ENCODE results near the gene OLFML2A.

The OLFML2A gene

DNA sequence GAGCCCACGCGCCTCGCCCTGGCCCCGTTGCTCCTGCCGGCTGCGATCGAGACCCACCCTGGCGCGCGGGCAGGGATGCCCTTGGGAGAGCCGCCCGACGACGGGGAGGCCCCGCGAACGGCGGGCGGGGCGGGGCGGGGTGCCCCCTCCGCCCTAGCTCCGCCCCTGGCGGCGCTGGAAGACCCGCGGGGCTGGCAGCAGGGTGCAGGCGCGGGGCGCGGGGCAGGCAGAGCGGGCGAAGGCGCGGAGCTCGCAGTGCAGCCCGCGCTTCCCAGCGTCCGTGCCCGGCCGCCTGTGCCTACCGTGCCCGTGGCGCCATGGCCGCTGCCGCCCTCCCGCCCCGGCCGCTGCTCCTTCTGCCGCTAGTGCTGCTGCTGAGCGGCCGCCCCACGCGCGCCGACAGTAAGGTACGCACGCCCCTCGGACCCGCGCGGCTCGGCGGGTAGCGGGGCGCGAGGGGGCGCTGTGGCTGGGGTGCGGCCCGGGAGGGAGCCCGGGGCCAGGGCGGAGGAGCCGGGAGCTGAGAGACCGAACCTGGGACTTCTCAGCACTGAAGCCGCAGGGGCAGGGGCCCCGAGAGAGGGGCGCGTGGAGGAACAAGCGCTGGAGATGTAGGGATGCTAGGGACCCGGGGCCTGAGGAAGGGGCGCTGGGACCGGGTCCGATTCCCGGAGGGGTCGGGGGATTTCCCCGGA, at the start of gene OLFML2A:
Gene OLFML2A, plus strand, starts transcription at position 180 of the 695 bp plus-strand sequence. Its CDS starts 138 bp downstream, at position 318.
- peaks cover 2% of the 10 kb centered on the region; the same call in 1 of the 2 replicates for H3K4me1 ChIP-seq (ENCODE audit: control insufficient read depth, insufficient read depth, low read length)
- POLR2A ChIA-PET, result interaction anchor here (1.0 to 11.9 kb wide), 4 partner anchors 8 to 84 kb away, joined by 3 to 201 read pairs (median 16); partner anchors contain the start of genes ARPC5L, RPL35 and WDR38
- H3K36me3 ChIP-seq (ENCODE audit: control insufficient read depth in 2 of 2, insufficient read depth in 1 of 2, low read length in 2 of 2), result no peaks in the 10 kb centered on the region
- no peaks in the 10 kb centered on the region for H3K9me3 ChIP-seq (ENCODE audit: control insufficient read depth, insufficient read depth, low read depth, low read length)
- CTCF ChIA-PET, result interaction anchor here (0.6 to 16.2 kb wide), 23 partner anchors 12 to 631 kb away, joined by 3 to 1257 read pairs (median 4); partner anchors contain the start of genes RPL35 and WDR38
- H3K4me3 ChIP-seq (ENCODE audit: low read depth, low read length), result peak within 1 kb of the TSS; percentile 39
- H3K27ac ChIP-seq (ENCODE audit: extremely low read depth, low read depth, low read length), result peak within 1 kb of the TSS; percentile 41; the same call in 1 of the 2 replicates
- TF ChIP-seq ZBTB48 (tag by site-specific recombination; IDR thresholded peaks at IDR 0.05) (0 out of 2 replicates have a peak, but pooled peaks have one; percentile 32), ZNF501 (tag by site-specific recombination; IDR thresholded peaks at IDR 0.05) (no peak), ZNF350 (tag by site-specific recombination; IDR thresholded peaks at IDR 0.05) (no peak), ZNF16 (tag by site-specific recombination; IDR thresholded peaks at IDR 0.05; ENCODE audit: low read depth) (no peak), ZNF114 (tag by site-specific recombination; IDR thresholded peaks at IDR 0.05) (no peak), ZNF768 (tag by site-specific recombination; IDR thresholded peaks at IDR 0.05) (no peak), TRIM28 (IDR thresholded peaks at IDR 0.05; ENCODE audit: borderline replicate concordance, low read length) (no peak), KLF7 (tag by site-specific recombination; IDR thresholded peaks at IDR 0.05; ENCODE audit: borderline replicate concordance) (no peak), KLF1 (tag by site-specific recombination; IDR thresholded peaks at IDR 0.05) (peak; percentile 82), ZNF169 (tag by site-specific recombination; IDR thresholded peaks at IDR 0.05) (no peak), ZBTB20 (tag by site-specific recombination; IDR thresholded peaks at IDR 0.05) (peak; percentile 75), ZBTB8A (tag by site-specific recombination; IDR thresholded peaks at IDR 0.05) (peak; percentile 53), ZNF292 (tag by site-specific recombination; IDR thresholded peaks at IDR 0.05; ENCODE audit: borderline replicate concordance, low read depth) (no peak), ZNF302 (tag by site-specific recombination; IDR thresholded peaks at IDR 0.05; ENCODE audit: low read depth) (no peak), HOXD13 (CRISPR knock-in tag; IDR thresholded peaks at IDR 0.05; ENCODE audit: borderline replicate concordance) (no peak), SALL2 (tag by site-specific recombination; IDR thresholded peaks at IDR 0.05; ENCODE audit: borderline replicate concordance) (no peak), ZNF266 (tag by site-specific recombination; IDR thresholded peaks at IDR 0.05; ENCODE audit: low read depth) (no peak), ZNF239 (tag by site-specific recombination; IDR thresholded peaks at IDR 0.05) (no peak), ZNF776 (tag by site-specific recombination; IDR thresholded peaks at IDR 0.05; ENCODE audit: borderline replicate concordance) (no peak), ZSCAN30 (tag by site-specific recombination; IDR thresholded peaks at IDR 0.05) (no peak), ZNF223 (tag by site-specific recombination; IDR thresholded peaks at IDR 0.05) (no peak)
- TF ChIP-seq, protein P1, sequence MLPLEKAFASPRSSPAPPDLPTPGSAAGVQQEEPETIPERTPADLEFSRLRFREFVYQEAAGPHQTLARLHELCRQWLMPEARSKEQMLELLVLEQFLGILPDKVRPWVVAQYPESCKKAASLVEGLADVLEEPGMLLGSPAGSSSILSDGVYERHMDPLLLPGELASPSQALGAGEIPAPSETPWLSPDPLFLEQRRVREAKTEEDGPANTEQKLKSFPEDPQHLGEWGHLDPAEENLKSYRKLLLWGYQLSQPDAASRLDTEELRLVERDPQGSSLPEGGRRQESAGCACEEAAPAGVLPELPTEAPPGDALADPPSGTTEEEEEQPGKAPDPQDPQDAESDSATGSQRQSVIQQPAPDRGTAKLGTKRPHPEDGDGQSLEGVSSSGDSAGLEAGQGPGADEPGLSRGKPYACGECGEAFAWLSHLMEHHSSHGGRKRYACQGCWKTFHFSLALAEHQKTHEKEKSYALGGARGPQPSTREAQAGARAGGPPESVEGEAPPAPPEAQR (tag by site-specific recombination; IDR thresholded peaks at IDR 0.05), result no peak
- TF ChIP-seq, protein P2, sequence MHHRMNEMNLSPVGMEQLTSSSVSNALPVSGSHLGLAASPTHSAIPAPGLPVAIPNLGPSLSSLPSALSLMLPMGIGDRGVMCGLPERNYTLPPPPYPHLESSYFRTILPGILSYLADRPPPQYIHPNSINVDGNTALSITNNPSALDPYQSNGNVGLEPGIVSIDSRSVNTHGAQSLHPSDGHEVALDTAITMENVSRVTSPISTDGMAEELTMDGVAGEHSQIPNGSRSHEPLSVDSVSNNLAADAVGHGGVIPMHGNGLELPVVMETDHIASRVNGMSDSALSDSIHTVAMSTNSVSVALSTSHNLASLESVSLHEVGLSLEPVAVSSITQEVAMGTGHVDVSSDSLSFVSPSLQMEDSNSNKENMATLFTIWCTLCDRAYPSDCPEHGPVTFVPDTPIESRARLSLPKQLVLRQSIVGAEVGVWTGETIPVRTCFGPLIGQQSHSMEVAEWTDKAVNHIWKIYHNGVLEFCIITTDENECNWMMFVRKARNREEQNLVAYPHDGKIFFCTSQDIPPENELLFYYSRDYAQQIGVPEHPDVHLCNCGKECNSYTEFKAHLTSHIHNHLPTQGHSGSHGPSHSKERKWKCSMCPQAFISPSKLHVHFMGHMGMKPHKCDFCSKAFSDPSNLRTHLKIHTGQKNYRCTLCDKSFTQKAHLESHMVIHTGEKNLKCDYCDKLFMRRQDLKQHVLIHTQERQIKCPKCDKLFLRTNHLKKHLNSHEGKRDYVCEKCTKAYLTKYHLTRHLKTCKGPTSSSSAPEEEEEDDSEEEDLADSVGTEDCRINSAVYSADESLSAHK (tag by site-specific recombination; IDR thresholded peaks at IDR 0.05), result no peak
- TF ChIP-seq, protein P3, sequence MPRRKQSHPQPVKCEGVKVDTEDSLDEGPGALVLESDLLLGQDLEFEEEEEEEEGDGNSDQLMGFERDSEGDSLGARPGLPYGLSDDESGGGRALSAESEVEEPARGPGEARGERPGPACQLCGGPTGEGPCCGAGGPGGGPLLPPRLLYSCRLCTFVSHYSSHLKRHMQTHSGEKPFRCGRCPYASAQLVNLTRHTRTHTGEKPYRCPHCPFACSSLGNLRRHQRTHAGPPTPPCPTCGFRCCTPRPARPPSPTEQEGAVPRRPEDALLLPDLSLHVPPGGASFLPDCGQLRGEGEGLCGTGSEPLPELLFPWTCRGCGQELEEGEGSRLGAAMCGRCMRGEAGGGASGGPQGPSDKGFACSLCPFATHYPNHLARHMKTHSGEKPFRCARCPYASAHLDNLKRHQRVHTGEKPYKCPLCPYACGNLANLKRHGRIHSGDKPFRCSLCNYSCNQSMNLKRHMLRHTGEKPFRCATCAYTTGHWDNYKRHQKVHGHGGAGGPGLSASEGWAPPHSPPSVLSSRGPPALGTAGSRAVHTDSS (tag by site-specific recombination; IDR thresholded peaks at IDR 0.05), result no peak
- TF ChIP-seq, protein P4, sequence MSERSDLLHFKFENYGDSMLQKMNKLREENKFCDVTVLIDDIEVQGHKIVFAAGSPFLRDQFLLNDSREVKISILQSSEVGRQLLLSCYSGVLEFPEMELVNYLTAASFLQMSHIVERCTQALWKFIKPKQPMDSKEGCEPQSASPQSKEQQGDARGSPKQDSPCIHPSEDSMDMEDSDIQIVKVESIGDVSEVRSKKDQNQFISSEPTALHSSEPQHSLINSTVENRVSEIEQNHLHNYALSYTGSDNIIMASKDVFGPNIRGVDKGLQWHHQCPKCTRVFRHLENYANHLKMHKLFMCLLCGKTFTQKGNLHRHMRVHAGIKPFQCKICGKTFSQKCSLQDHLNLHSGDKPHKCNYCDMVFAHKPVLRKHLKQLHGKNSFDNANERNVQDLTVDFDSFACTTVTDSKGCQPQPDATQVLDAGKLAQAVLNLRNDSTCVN (tag by site-specific recombination; optimal IDR thresholded peaks at IDR 0.05), result peak; percentile 54
- TF ChIP-seq, protein P5, sequence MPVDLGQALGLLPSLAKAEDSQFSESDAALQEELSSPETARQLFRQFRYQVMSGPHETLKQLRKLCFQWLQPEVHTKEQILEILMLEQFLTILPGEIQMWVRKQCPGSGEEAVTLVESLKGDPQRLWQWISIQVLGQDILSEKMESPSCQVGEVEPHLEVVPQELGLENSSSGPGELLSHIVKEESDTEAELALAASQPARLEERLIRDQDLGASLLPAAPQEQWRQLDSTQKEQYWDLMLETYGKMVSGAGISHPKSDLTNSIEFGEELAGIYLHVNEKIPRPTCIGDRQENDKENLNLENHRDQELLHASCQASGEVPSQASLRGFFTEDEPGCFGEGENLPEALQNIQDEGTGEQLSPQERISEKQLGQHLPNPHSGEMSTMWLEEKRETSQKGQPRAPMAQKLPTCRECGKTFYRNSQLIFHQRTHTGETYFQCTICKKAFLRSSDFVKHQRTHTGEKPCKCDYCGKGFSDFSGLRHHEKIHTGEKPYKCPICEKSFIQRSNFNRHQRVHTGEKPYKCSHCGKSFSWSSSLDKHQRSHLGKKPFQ (tag by site-specific recombination; IDR thresholded peaks at IDR 0.05), result no peak
- TF ChIP-seq, protein P6, sequence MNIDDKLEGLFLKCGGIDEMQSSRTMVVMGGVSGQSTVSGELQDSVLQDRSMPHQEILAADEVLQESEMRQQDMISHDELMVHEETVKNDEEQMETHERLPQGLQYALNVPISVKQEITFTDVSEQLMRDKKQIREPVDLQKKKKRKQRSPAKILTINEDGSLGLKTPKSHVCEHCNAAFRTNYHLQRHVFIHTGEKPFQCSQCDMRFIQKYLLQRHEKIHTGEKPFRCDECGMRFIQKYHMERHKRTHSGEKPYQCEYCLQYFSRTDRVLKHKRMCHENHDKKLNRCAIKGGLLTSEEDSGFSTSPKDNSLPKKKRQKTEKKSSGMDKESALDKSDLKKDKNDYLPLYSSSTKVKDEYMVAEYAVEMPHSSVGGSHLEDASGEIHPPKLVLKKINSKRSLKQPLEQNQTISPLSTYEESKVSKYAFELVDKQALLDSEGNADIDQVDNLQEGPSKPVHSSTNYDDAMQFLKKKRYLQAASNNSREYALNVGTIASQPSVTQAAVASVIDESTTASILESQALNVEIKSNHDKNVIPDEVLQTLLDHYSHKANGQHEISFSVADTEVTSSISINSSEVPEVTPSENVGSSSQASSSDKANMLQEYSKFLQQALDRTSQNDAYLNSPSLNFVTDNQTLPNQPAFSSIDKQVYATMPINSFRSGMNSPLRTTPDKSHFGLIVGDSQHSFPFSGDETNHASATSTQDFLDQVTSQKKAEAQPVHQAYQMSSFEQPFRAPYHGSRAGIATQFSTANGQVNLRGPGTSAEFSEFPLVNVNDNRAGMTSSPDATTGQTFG (tag by site-specific recombination; IDR thresholded peaks at IDR 0.05; ENCODE audit: borderline replicate concordance), result no peak

All from HEK293 (cell line).